HCT116 (cell line): ENCODE measurements around the gene MSI2. TPM values are rescaled to one million over a fixed set of nuclear protein-coding genes. Genes with fewer than 3 reads are reported as not detected.

Source experiments
- ATAC-seq: fragments of 200-7000 bp; cut with Tn5 transposase; 2 replicates; pipeline ENCODE4 v1.9.1; 2020; ENCODE audit warnings: mild to moderate bottlenecking, moderate library complexity
- BruUV-seq: library from RNA; stranded (reverse); fragments of 400-500 nt; replicated peaks from 2 replicates; lab custom pipeline; 2021; lab: Mats Ljungman, UMichigan
- CTCF ChIA-PET: fragments of 300-600 bp; sonication (Branson Sonifier 250); formaldehyde crosslinking; loops from one replicate; lab custom pipeline; 2021; ENCODE audit warnings: antibody characterized with exemption; lab: Charles Lee
- POLR2A ChIA-PET: fragments of 300-600, 350-600 bp; sonication (Branson Sonifier 250); formaldehyde crosslinking; loops from one replicate; lab custom pipeline; 2021; ENCODE audit warnings: antibody characterized with exemption; lab: Charles Lee
- RAD21 ChIA-PET, 2 experiments: fragments of 300-600 bp; sonication (Branson Sonifier 250); formaldehyde crosslinking; loops; one replicate each; lab custom pipeline; 2023; ENCODE audit warnings: low total read pairs in 2 of 2; ENCODE audit not compliant: uncharacterized antibody in 2 of 2, unreplicated experiment in 2 of 2, low non-redundant PET in 1 of 2; lab: Charles Lee
- DNase-seq: peaks from one replicate; pipeline ENCODE4 v3.0.0-alpha.2; 2010; ENCODE audit warnings: low read depth, low spot score
- H2AFZ ChIP-seq: fragments of 200-600 bp; shearing (Covaris generic), sonication (generic); 2 replicates; pipeline ENCODE4 v1.6.1; 2017; ENCODE audit warnings: low read depth, mixed run types, mixed read lengths, antibody characterized with exemption, low read length; ENCODE audit not compliant: poor library complexity, severe bottlenecking
- H3K27ac ChIP-seq: 2 replicates; pipeline ENCODE4 v1.5.1; 2012; ENCODE audit warnings: low read depth, low read length
- H3K27me3 ChIP-seq: fragments of 200-600 bp; sonication (generic); 2 replicates; pipeline ENCODE4 v1.6.1; 2016; ENCODE audit warnings: mixed run types, low read length, mixed read lengths; ENCODE audit not compliant: insufficient read depth
- H3K36me3 ChIP-seq, 2 experiments: fragments of 200-500 bp in 1 of 2; fragments of 200-600 bp in 1 of 2; sonication (Bioruptor generic) in 1 of 2; sonication (generic) in 1 of 2; 2 replicates each; pipeline versions ENCODE4 v1.5.1 to v1.6.1; 2014 to 2016; ENCODE audit warnings: low read length in 2 of 2, inconsistent platforms in 1 of 2, mixed read lengths in 1 of 2, mixed run types in 1 of 2; ENCODE audit not compliant: insufficient read depth in 2 of 2, control insufficient read depth in 1 of 2
- H3K4me1 ChIP-seq, 2 experiments: fragments of 200-600 bp in 1 of 2; sonication (generic) in 1 of 2; 2 replicates each; pipeline versions ENCODE4 v1.5.1 to v1.6.1; 2012 to 2017; ENCODE audit warnings: low read length in 2 of 2, inconsistent platforms in 1 of 2, mild to moderate bottlenecking in 1 of 2, mixed read lengths in 1 of 2, mixed run types in 1 of 2, moderate library complexity in 1 of 2; ENCODE audit not compliant: insufficient read depth in 2 of 2, control insufficient read depth in 1 of 2
- H3K4me2 ChIP-seq: fragments of 200-600 bp; sonication (generic); 2 replicates; pipeline ENCODE4 v1.6.1; 2017; ENCODE audit warnings: mixed run types, low read length, mixed read lengths
- H3K4me3 ChIP-seq, 2 experiments: fragments of 200-600 bp in 1 of 2; sonication (generic) in 1 of 2; replicated peaks in 1 of 2; 2 replicates each; pipeline ENCODE4 v1.5.1; 2011 to 2016; ENCODE audit warnings: low read length in 2 of 2, control low read depth in 1 of 2, low read depth in 1 of 2, mild to moderate bottlenecking in 1 of 2, mixed read lengths in 1 of 2, mixed run types in 1 of 2
- H3K79me2 ChIP-seq: fragments of 200-600 bp; sonication (generic); 2 replicates; pipeline ENCODE4 v1.6.1; 2017; ENCODE audit warnings: mild to moderate bottlenecking, mixed run types, low read length, moderate library complexity, mixed read lengths; ENCODE audit not compliant: insufficient read depth
- H3K9ac ChIP-seq: fragments of 200-600 bp; sonication (generic); 2 replicates; pipeline ENCODE4 v1.6.1; 2016; ENCODE audit warnings: low read length, mixed read lengths
- H3K9me2 ChIP-seq: fragments of 200-600 bp; sonication (generic), shearing (Covaris generic); 2 replicates; pipeline ENCODE4 v1.6.1; 2017; ENCODE audit warnings: mixed run types, mild to moderate bottlenecking, moderate library complexity; ENCODE audit not compliant: insufficient read depth
- H3K9me3 ChIP-seq, 2 experiments: fragments of 200-500 bp in 1 of 2; fragments of 200-600 bp in 1 of 2; sonication (Bioruptor generic) in 1 of 2; sonication (generic) in 1 of 2; 2 replicates each; pipeline ENCODE4 v1.6.1; 2014 to 2017; ENCODE audit warnings: low read length in 2 of 2, mixed read lengths in 2 of 2, inconsistent platforms in 1 of 2, low read depth in 1 of 2, mild to moderate bottlenecking in 1 of 2, mixed run types in 1 of 2, moderate library complexity in 1 of 2; ENCODE audit not compliant: control insufficient read depth in 1 of 2, insufficient read depth in 1 of 2
- H4K20me1 ChIP-seq: fragments of 200-600 bp; sonication (generic), shearing (Covaris generic); 2 replicates; pipeline ENCODE4 v1.6.1; 2017; ENCODE audit warnings: mixed run types, mild to moderate bottlenecking, moderate library complexity; ENCODE audit not compliant: insufficient read depth
- CBX3 ChIP-seq: IDR thresholded peaks from 2 replicates; pipeline ENCODE4 v1.6.1; 2012; ENCODE audit warnings: low read depth
- CTCF ChIP-seq, 3 experiments: fragments of 200-600 bp in 1 of 3; sonication (generic) in 1 of 3; IDR thresholded peaks in 2 of 3; conservative IDR thresholded peaks in 1 of 3; 2 replicates each; pipeline ENCODE4 v1.5.1; 2012 to 2017; ENCODE audit warnings: low read depth in 2 of 3, low read length in 2 of 3, antibody characterized with exemption in 1 of 3, borderline replicate concordance in 1 of 3, control low read depth in 1 of 3, mild to moderate bottlenecking in 1 of 3, mixed read lengths in 1 of 3, mixed run types in 1 of 3, moderate library complexity in 1 of 3; ENCODE audit not compliant: insufficient read depth in 1 of 3
- POLR2A ChIP-seq: IDR thresholded peaks from 2 replicates; pipeline ENCODE4 v1.7.0; 2011; ENCODE audit warnings: borderline replicate concordance; ENCODE audit not compliant: insufficient read depth, insufficient read length; ENCODE audit errors: extremely low read depth
- RAD21 ChIP-seq: IDR thresholded peaks from 2 replicates; pipeline ENCODE4 v1.6.1; 2012; ENCODE audit warnings: low read depth, mild to moderate bottlenecking
- SP1 ChIP-seq: IDR thresholded peaks from 2 replicates; pipeline ENCODE4 v1.6.1; 2012; ENCODE audit warnings: low read depth
- ZBTB33 ChIP-seq: IDR thresholded peaks from 2 replicates; pipeline ENCODE4 v1.6.1; 2011; ENCODE audit warnings: mild to moderate bottlenecking, low read length, moderate library complexity; ENCODE audit not compliant: insufficient replicate concordance; ENCODE audit errors: extremely low read depth
- intact Hi-C: fragments of 100-400 bp; cut with micrococcal nuclease; formaldehyde crosslinking; loops from 2 replicates; pipeline ENCODE4 v1.10.0; 2022
- total RNA-seq: library from RNA; stranded (reverse); gene quantifications from one replicate; pipeline ENCODE4 v1.2.1, GENCODE V29; 2021; ENCODE audit not compliant: unreplicated experiment

MSI2 gene
- total RNA-seq, 1 experiment from 2014 or later, result 137 TPM

GRCh38 chr17:57234061-57234738 is 22.1 kb upstream of the MSI2 start:
- Histone ChIP-seq H3K4me1 (no peaks in the 10 kb centered on the region), H3K9me2 (no peaks in the 10 kb centered on the region), H3K9me3 (no peaks in the 10 kb centered on the region), H3K4me3 (no peak overlapping the region), H3K27me3 (no peaks in the 10 kb centered on the region), H4K20me1 (no peaks in the 10 kb centered on the region), H3K4me2 (no peak overlapping the region), H3K9ac (no peak overlapping the region), H3K27ac (no peak overlapping the region), H3K36me3 (no peaks in the 10 kb centered on the region), H3K79me2 (no peaks in the 10 kb centered on the region), H2AFZ (no peak overlapping the region)
- ChIA-PET CTCF (interaction anchor here (1.0 to 2.0 kb wide), 2 partner anchors 9 to 104 kb away, joined by 3 to 12 read pairs; no protein-coding TSS in a partner anchor), POLR2A (no interaction called here), RAD21 (no interaction called here)
- intact Hi-C loops, result no loop called here
- no peak for ATAC-seq
- TF ChIP-seq POLR2A (no peak), SP1 (no peak), ZBTB33 (no peak), CBX3 (no peak)
- no TSS peak for BruUV-seq
- DNase-seq, result no peak

- Histone ChIP-seq H3K4me1 (no peaks in the 10 kb centered on the region), H3K36me3 (no peaks in the 10 kb centered on the region), H3K27ac (no peak overlapping the region), H4K20me1 (no peaks in the 10 kb centered on the region), H3K79me2 (no peaks in the 10 kb centered on the region), H3K9ac (no peak overlapping the region), H3K9me3 (no peaks in the 10 kb centered on the region), H3K4me3 (no peak overlapping the region), H3K9me2 (no peaks in the 10 kb centered on the region), H3K27me3 (no peaks in the 10 kb centered on the region), H3K4me2 (no peak overlapping the region), H2AFZ (no peak overlapping the region)
- CTCF ChIA-PET, result interaction anchor here (1.0 to 2.0 kb wide), 2 partner anchors 8 to 104 kb away, joined by 3 to 12 read pairs; no protein-coding TSS in a partner anchor
- TF ChIP-seq RAD21 (peak; percentile 20; the same call in 1 of the 2 replicates), POLR2A (no peak), CTCF (IDR thresholded peaks at IDR 0.05 in 2 of 3, conservative IDR thresholded peaks at IDR 0.05 in 1 of 3; ENCODE audit: borderline replicate concordance in 1 of 3, insufficient read depth in 1 of 3, low read depth in 2 of 3, low read length in 2 of 3) (peak in 2 of 3 experiments; percentile 15 to 16; a peak in 2 of 6 replicates)
- ATAC-seq (peak; percentile 38; the same call in 1 of the 2 replicates), DNase-seq (no peak)
- intact Hi-C loops, result no loop called here
- POLR2A ChIA-PET, result no interaction called here
- RAD21 ChIA-PET, result no interaction called here
- BruUV-seq, result no TSS peak
Measured at GRCh38 chr17:57234739-57235092, 21.6 kb upstream of the MSI2 start.
